Large intestine (tissue), 3 donors: Measurements from ENCODE around the gene KIAA1210. TPM values are rescaled to one million over a fixed set of nuclear protein-coding genes. Genes with fewer than 3 reads are reported as not detected.

ENCODE experiments used
- DNase-seq, 2 donors: peaks; one replicate each; pipeline versions ENCODE4 v3.0.0 to v3.0.0-alpha.2; 2013
- H3K27ac ChIP-seq: one replicate; pipeline ENCODE4 v1.5.1; 2013; ENCODE audit warnings: low read length
- H3K27me3 ChIP-seq: 2 replicates; pipeline ENCODE4 v1.6.1; 2013; ENCODE audit warnings: low read length; ENCODE audit not compliant: control insufficient read depth, insufficient read depth
- H3K36me3 ChIP-seq: 2 replicates; pipeline ENCODE4 v1.6.1; 2013; ENCODE audit warnings: low read length; ENCODE audit not compliant: control insufficient read depth, insufficient read depth
- H3K4me1 ChIP-seq: one replicate; pipeline ENCODE4 v1.6.1; 2013; ENCODE audit warnings: low read length; ENCODE audit not compliant: control insufficient read depth, insufficient read depth
- H3K4me3 ChIP-seq: one replicate; pipeline ENCODE4 v1.5.1; 2013; ENCODE audit warnings: low read length
- H3K9me3 ChIP-seq: one replicate; pipeline ENCODE4 v1.6.1; 2013; ENCODE audit warnings: mild to moderate bottlenecking, low read depth, low read length, moderate library complexity; ENCODE audit not compliant: control insufficient read depth
- WGBS: methylation state at CpG from one replicate; pipeline ENCODE4 v1.1.5; 2013; ENCODE audit warnings: low lambda C conversion rate; ENCODE audit not compliant: insufficient coverage; 5-methylcytosine and 5-hydroxymethylcytosine counted together
- polyA plus RNA-seq: library from polyadenylated mRNA; unstranded; fragments of 120-200 nt; gene quantifications from one replicate; pipeline ENCODE4 v1.2.1, GENCODE V29; 2013

Gene KIAA1210
- polyA plus RNA-seq, 1 donor = 0.03 TPM

DNA sequence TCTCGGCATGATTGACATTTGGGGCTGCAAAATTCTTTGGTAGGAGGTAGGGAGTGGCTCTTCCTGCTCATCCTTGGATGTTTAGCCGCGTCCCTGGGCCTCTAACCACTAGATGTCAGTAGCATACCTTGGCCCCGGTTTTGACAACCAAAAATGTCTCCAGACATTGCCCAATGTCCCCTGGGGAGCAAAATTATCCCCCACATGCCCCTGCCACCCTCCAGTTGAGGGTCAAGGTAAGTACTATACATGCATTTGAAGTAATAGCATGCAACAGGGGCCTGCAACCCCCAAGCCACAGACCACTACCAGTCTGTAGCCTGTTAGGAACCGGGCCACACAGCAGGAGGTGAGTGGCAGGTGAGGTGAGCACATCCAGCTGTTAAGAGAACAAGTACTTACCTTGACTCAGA is 17.6 kb upstream of the KIAA1210 start:
- no peak overlapping the region for H3K27ac ChIP-seq
- no peak for DNase-seq

DNA sequence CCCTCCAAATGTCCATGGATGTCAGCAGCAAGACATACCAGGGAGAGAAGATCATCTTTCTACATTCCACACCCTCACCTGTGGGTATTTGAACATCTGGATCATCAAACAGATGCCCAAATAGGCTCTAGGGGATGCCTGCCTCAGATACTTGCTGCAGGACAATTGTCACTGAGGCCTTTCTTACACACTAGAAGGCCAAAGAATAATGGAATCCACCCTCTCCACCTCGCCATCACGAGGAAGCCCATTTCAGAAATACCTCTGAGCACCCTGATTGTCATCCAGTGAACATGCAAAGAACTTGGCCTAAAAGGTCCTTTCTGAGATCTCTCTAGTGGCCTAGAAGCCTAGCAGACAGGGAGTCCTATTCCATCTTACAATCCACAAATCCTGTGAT is 6.9 kb upstream of the KIAA1210 start:
- Histone ChIP-seq H3K9me3 (no peaks in the 10 kb centered on the region), H3K27ac (no peak overlapping the region), H3K36me3 (no peaks in the 10 kb centered on the region), H3K4me3 (no peak overlapping the region), H3K4me1 (no peaks in the 10 kb centered on the region), H3K27me3 (no peaks in the 10 kb centered on the region)
- DNase-seq = no peak
- WGBS = no CpG with 5 or more reads among the region's 2 CpGs

More for the DNA sequence above, 17.6 kb upstream of the KIAA1210 start:
- no peaks in the 10 kb centered on the region for H3K36me3 ChIP-seq
- H3K9me3 ChIP-seq = no peaks in the 10 kb centered on the region
- no CpG with 5 or more reads among the region's 5 CpGs for WGBS
- H3K4me1 ChIP-seq = peaks cover 8% of the 10 kb centered on the region
- no peak overlapping the region for H3K4me3 ChIP-seq
- H3K27me3 ChIP-seq = no peaks in the 10 kb centered on the region

DNA sequence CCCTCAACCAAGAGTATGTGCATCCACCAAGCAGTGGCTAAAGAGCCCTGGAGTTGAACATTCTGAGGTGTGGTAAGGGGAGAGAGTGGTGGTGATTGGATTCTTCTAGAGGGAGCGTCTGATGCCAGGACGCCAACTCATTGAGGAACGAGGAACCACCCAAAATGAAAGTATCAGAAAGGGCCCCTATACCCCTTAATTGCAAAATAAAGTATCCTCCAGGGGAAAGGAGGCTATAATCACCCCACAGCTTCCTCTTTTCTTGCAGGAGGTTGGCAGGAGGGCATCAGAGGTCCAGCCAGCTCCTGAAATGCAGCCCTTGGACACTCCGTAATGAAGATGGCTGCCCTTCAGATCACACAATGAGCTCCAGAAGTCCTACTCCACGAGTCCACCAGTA is 5.3 kb upstream of the KIAA1210 start:
- Histone ChIP-seq H3K27ac (no peak overlapping the region), H3K4me3 (no peak overlapping the region), H3K36me3 (no peaks in the 10 kb centered on the region), H3K4me1 (no peaks in the 10 kb centered on the region), H3K9me3 (no peaks in the 10 kb centered on the region), H3K27me3 (no peaks in the 10 kb centered on the region)
- DNase-seq = no peak
- WGBS = no CpG with 5 or more reads among the region's 5 CpGs

- Histone ChIP-seq H3K4me3 (no peak overlapping the region), H3K27me3 (no peaks in the 10 kb centered on the region), H3K27ac (no peak overlapping the region), H3K36me3 (no peaks in the 10 kb centered on the region), H3K9me3 (no peaks in the 10 kb centered on the region), H3K4me1 (no peaks in the 10 kb centered on the region)
- no peak for DNase-seq
- no CpG with 5 or more reads among the region's 2 CpGs for WGBS
These were observed 4.7 kb upstream of the KIAA1210 start for GRCh38 chrX:119132316-119132715.

- Histone ChIP-seq H3K27ac (no peak overlapping the region), H3K4me1 (no peaks in the 10 kb centered on the region), H3K27me3 (no peaks in the 10 kb centered on the region), H3K9me3 (no peaks in the 10 kb centered on the region), H3K36me3 (no peaks in the 10 kb centered on the region), H3K4me3 (no peak overlapping the region)
- DNase-seq = no peak
- no CpG with 5 or more reads among the region's 2 CpGs for WGBS
These were observed 3.3 kb upstream of the KIAA1210 start for GRCh38 chrX:119130911-119131310.

- whole genome bisulfite sequencing = no CpG with 5 or more reads among the region's 1 CpG
- no peak for DNase-seq
These were observed 6.3 kb downstream of the KIAA1210 start for GRCh38 chrX:119121341-119121740.

DNA sequence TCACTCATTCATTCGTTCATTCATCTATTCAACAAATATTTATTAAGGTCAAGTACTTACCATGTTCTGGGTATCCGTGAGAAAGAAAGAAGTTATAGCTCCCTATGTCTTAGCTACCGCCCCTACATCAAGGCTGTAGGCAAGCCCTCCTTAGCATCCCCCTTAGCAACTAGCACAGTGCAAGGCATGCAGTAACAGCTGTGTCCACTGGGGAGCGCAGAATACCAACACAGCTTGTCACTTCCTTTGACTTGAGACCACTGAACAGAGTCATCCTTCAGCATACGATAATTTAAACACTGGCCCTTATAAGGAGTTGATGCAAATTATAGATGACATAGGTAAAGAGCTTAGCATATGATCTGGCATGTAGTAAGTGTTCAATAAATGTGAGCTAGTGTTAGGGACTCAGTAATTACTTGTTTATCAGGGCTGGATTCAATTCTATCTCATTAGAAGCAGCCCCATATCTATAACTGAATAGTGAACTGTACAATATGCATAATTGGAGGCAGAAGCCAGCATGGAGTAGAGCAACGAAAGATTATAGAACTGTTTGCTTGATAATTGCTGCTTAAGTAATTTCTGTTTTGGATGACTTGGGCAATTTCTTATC is 8.7 kb downstream of the KIAA1210 start:
- WGBS = no CpG with 5 or more reads among the region's 6 CpGs
- H3K36me3 ChIP-seq = no peaks in the 10 kb centered on the region
- H3K4me3 ChIP-seq = no peak overlapping the region
- peak; percentile 9 to 10 for DNase-seq
- H3K27me3 ChIP-seq = no peaks in the 10 kb centered on the region
- no peaks in the 10 kb centered on the region for H3K4me1 ChIP-seq
- no peak overlapping the region for H3K27ac ChIP-seq
- no peaks in the 10 kb centered on the region for H3K9me3 ChIP-seq

More at GRCh38 chrX:119121341-119121740, 6.3 kb downstream of the KIAA1210 start:
- no peaks in the 10 kb centered on the region for H3K9me3 ChIP-seq
- no peak overlapping the region for H3K27ac ChIP-seq
- H3K36me3 ChIP-seq = no peaks in the 10 kb centered on the region
- no peaks in the 10 kb centered on the region for H3K27me3 ChIP-seq
- H3K4me1 ChIP-seq = no peaks in the 10 kb centered on the region
- no peak overlapping the region for H3K4me3 ChIP-seq

DNA sequence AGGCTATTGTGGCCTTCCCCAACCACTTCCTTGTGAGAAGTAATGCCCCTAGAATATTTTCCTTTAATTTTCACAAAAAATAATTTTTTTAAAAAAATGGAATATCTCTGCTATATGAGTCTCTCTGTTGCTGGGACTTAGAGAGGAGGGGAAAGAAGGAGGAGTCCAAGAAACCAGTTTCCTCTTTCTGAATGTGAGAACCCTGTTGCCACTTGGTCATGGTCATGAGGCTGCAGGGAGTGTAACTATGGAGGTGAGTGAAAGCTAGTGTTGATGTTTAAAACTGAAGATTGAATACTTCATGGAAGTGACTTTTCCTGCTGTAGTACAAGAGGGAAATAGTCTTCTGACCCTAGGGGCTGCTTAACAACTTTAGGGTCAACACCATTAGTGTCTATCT is 20.4 kb downstream of the KIAA1210 start:
- Histone ChIP-seq H3K36me3 (no peaks in the 10 kb centered on the region), H3K4me3 (no peak overlapping the region), H3K9me3 (no peaks in the 10 kb centered on the region), H3K4me1 (no peaks in the 10 kb centered on the region), H3K27me3 (no peaks in the 10 kb centered on the region), H3K27ac (no peak overlapping the region)
- DNase-seq = no peak

- Histone ChIP-seq H3K4me3 (no peak overlapping the region), H3K27me3 (no peaks in the 10 kb centered on the region), H3K27ac (no peak overlapping the region), H3K36me3 (no peaks in the 10 kb centered on the region), H3K9me3 (no peaks in the 10 kb centered on the region), H3K4me1 (no peaks in the 10 kb centered on the region)
- DNase-seq = no peak
These were observed 21.8 kb downstream of the KIAA1210 start for GRCh38 chrX:119105826-119106225.

- no peaks in the 10 kb centered on the region for H3K27me3 ChIP-seq
- H3K4me3 ChIP-seq = no peak overlapping the region
- no peaks in the 10 kb centered on the region for H3K9me3 ChIP-seq
- no peak overlapping the region for H3K27ac ChIP-seq
- no CpG with 5 or more reads among the region's 1 CpG for WGBS
- no peak for DNase-seq
- no peaks in the 10 kb centered on the region for H3K4me1 ChIP-seq
- H3K36me3 ChIP-seq = no peaks in the 10 kb centered on the region
These were observed 26.4 kb downstream of the KIAA1210 start for GRCh38 chrX:119101168-119101567.

DNA sequence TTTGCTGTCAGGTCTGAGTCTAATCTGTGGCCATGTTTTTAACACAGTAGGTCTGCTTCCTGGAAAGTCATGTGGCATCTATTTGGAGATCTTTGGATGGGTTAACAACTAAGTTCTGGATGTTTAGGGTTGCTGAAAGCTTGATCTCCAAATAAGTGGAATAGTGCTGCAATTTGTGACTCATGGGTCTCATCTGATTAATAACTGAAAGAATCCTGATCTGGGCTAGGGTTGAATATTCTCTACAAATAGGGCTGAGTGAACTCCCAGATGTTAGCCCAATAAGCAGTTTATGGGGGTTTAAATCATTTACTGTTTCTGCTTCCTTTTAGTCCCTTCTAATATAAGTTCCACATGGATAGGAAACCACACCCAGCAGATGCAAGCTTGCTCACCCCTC is 31.7 kb downstream of the KIAA1210 start:
- Histone ChIP-seq H3K27me3 (no peaks in the 10 kb centered on the region), H3K27ac (no peak overlapping the region), H3K36me3 (no peaks in the 10 kb centered on the region), H3K4me1 (no peaks in the 10 kb centered on the region), H3K4me3 (no peak overlapping the region), H3K9me3 (no peaks in the 10 kb centered on the region)
- DNase-seq = no peak
